CD14-positive monocyte (primary cell): Measurements from ENCODE around the gene CENPP. TPM values are rescaled to one million over a fixed set of nuclear protein-coding genes. Genes with fewer than 3 reads are reported as not detected.

Experiments used
- DNase-seq, 3 donors: peaks; one replicate each; pipeline ENCODE4 v3.0.0-alpha.2; 2011 to 2022
- H2AFZ ChIP-seq: 2 replicates; pipeline ENCODE4 v1.6.0; 2012; ENCODE audit warnings: mild to moderate bottlenecking, low read depth, low read length, inconsistent platforms; ENCODE audit not compliant: insufficient read depth, poor library complexity, severe bottlenecking
- H3K27ac ChIP-seq, 2 donors: 1 replicate in 1 of 2; 2 replicates in 1 of 2; pipeline ENCODE4 v1.5.1; 2012 to 2013; ENCODE audit warnings: low read length in 2 of 2, control low read depth in 1 of 2, inconsistent platforms in 1 of 2, low read depth in 1 of 2, mild to moderate bottlenecking in 1 of 2
- H3K27me3 ChIP-seq, 2 donors: one replicate each; pipeline versions ENCODE4 v1.6.0 to v1.6.1; 2011 to 2013; ENCODE audit warnings: low read length in 2 of 2; ENCODE audit not compliant: control insufficient read depth in 2 of 2, insufficient read depth in 2 of 2
- H3K36me3 ChIP-seq, 2 donors: replicated peaks in 1 of 2; 1 replicate in 1 of 2; 2 replicates in 1 of 2; pipeline versions ENCODE4 v1.5.1 to v1.6.1; 2012 to 2013; ENCODE audit warnings: low read length in 2 of 2, control low read depth in 1 of 2, inconsistent platforms in 1 of 2, mild to moderate bottlenecking in 1 of 2; ENCODE audit not compliant: insufficient read depth in 2 of 2, control insufficient read depth in 1 of 2
- H3K4me1 ChIP-seq, 2 donors: 1 replicate in 1 of 2; 2 replicates in 1 of 2; pipeline versions ENCODE4 v1.5.1 to v1.6.1; 2012 to 2013; ENCODE audit warnings: low read length in 2 of 2, control low read depth in 1 of 2, inconsistent platforms in 1 of 2, mild to moderate bottlenecking in 1 of 2, moderate library complexity in 1 of 2; ENCODE audit not compliant: insufficient read depth in 2 of 2, control insufficient read depth in 1 of 2
- H3K4me2 ChIP-seq: replicated peaks from 2 replicates; pipeline ENCODE3; 2012; ENCODE audit warnings: low read length, moderate library complexity, mild to moderate bottlenecking; ENCODE audit not compliant: poor library complexity, severe bottlenecking; ENCODE audit errors: extremely low read depth
- H3K4me3 ChIP-seq, 3 experiments: fragments of 200-600 bp in 1 of 3; sonication (generic) in 1 of 3; replicated peaks in 1 of 3; 1 replicate in 2 of 3; 2 replicates in 1 of 3; pipeline ENCODE4 v1.5.1; 2011 to 2013; ENCODE audit warnings: low read length in 3 of 3, mild to moderate bottlenecking in 3 of 3, control low read depth in 2 of 3, low read depth in 2 of 3, inconsistent platforms in 1 of 3, moderate library complexity in 1 of 3
- H3K79me2 ChIP-seq: 2 replicates; pipeline ENCODE4 v1.6.0; 2012; ENCODE audit warnings: mild to moderate bottlenecking, control low read depth, inconsistent platforms, low read length, moderate library complexity; ENCODE audit not compliant: insufficient read depth
- H3K9ac ChIP-seq: 2 replicates; pipeline ENCODE4 v1.6.0; 2017; ENCODE audit warnings: low read length, mild to moderate bottlenecking; ENCODE audit not compliant: insufficient read depth, poor library complexity, severe bottlenecking
- H3K9me3 ChIP-seq, 2 donors: replicated peaks in 1 of 2; 1 replicate in 1 of 2; 2 replicates in 1 of 2; pipeline versions ENCODE4 v1.5.1 to v1.6.1; 2012 to 2013; ENCODE audit warnings: low read length in 2 of 2, control low read depth in 1 of 2; ENCODE audit not compliant: control insufficient read depth in 1 of 2, insufficient read depth in 1 of 2
- H4K20me1 ChIP-seq: 2 replicates; pipeline ENCODE4 v1.6.0; 2012; ENCODE audit warnings: mild to moderate bottlenecking, low read length, control low read depth, moderate library complexity; ENCODE audit not compliant: insufficient read depth
- H3K27ac Mint-ChIP-seq, 7 donors: one replicate each; pipeline ENCODE4 v1.8.0; 2020; ENCODE audit warnings: mild to moderate bottlenecking in 7 of 7, mixed read lengths in 7 of 7, moderate library complexity in 6 of 7, inconsistent platforms in 2 of 7
- H3K27me3 Mint-ChIP-seq, 3 donors: one replicate each; pipeline ENCODE4 v1.8.0; 2021 to 2022; ENCODE audit warnings: low read depth in 3 of 3, mild to moderate bottlenecking in 3 of 3, mixed read lengths in 3 of 3, moderate library complexity in 3 of 3, inconsistent platforms in 1 of 3
- H3K36me3 Mint-ChIP-seq, 2 donors: one replicate each; pipeline ENCODE4 v1.8.0; 2020; ENCODE audit warnings: mixed read lengths in 2 of 2, inconsistent platforms in 1 of 2, mild to moderate bottlenecking in 1 of 2
- H3K4me1 Mint-ChIP-seq: one replicate; pipeline ENCODE4 v1.8.0; 2020; ENCODE audit warnings: mild to moderate bottlenecking, mixed read lengths
- H3K4me3 Mint-ChIP-seq, 2 donors: one replicate each; pipeline ENCODE4 v1.8.0; 2020; ENCODE audit warnings: mild to moderate bottlenecking in 2 of 2, mixed read lengths in 2 of 2, moderate library complexity in 1 of 2
- H3K9me3 Mint-ChIP-seq, 7 donors: one replicate each; pipeline ENCODE4 v1.8.0; 2020 to 2022; ENCODE audit warnings: mixed read lengths in 7 of 7, mild to moderate bottlenecking in 6 of 7, moderate library complexity in 6 of 7, inconsistent platforms in 2 of 7
- WGBS: methylation state at CpG from one replicate; pipeline ENCODE4 v1.1.5; 2013; ENCODE audit warnings: missing lambda C conversion rate; ENCODE audit not compliant: insufficient coverage; 5-methylcytosine and 5-hydroxymethylcytosine counted together
- intact Hi-C, 2 donors: fragments of 100-400 bp; cut with micrococcal nuclease; formaldehyde crosslinking; loops; one replicate each; pipeline versions ENCODE4 v1.15.0 to v1.15.1; 2023
- polyA plus RNA-seq, 3 donors: library from polyadenylated mRNA; depleted of rRNA in 1 of 3; unstranded in 2 of 3; stranded (reverse) in 1 of 3; fragments of 300-500 nt in 2 of 3; fragments of >200 nt in 1 of 3; fragmentation: Illumina TruSeq in 2 of 3; gene quantifications; 1 replicate in 2 of 3; 2 replicates in 1 of 3; pipeline ENCODE4 v1.2.3, GENCODE V29; 2012 to 2021
- TF ChIP-seq, protein P1 (sequence below): fragments of 200-600 bp; IDR thresholded peaks from one replicate; pipeline ENCODE4 v1.8.0; 2022; ENCODE audit warnings: antibody characterized with exemption, mild to moderate bottlenecking

The CENPP gene
- polyA plus RNA-seq, 3 donors = 0.50 to 1.1 (median 1.1) TPM

DNA sequence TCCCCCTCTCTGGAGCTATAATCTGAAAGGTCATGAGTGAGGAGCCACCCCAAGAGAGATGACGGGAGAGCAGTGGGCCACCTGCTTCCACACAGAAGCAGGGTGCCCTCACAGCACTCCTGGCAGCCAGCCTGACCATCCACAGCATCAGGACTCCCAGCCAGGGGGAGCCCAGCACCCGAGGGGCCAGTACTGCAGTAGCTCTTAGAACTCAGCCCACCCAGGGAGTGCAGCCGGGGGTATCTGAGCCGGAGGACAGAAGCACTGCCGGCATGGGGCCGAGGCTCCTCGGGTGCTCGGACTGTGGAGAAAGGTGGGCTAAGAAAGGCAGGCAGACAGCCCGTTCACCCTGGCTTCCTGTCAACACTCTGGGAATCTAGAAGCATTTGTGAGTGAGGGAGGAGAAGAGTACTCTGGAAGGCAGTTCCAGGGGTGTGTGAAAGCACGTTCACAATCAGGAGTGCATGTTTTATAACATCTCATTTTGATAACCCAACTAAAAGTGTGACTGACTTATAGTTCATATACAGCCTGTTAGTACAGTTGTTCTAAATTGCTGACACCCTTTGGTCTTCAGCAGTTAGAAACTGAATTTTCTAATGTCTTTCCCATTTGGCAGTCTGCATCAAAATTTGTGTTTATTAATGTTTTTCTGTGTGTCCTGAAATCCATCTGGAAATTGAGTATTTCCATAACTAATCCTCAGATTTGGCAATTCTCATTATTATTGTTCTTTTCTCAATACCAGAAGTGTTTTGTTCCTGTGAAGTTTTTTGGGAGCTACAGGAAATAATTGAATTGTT lies 182.5 kb downstream of the CENPP start:
- Mint-ChIP-seq H3K4me3 (no peak overlapping the region), H3K27me3 (peaks cover 0 to 2% (median 1%) of the 10 kb centered on the region in 3 donors), H3K36me3 (peaks cover 0 to 1% of the 10 kb centered on the region in 2 donors), H3K27ac (peak overlapping the region in 1 of 7 donors; percentile 61), H3K9me3 (no peaks in the 10 kb centered on the region), H3K4me1 (peaks cover 14% of the 10 kb centered on the region)
- WGBS = 91% methylated on average over 9 of the region's 10 CpGs
- Histone ChIP-seq H3K9ac (peak overlapping the region; percentile 20), H3K27ac (no peak overlapping the region), H3K4me1 (no peaks in the 10 kb centered on the region), H3K4me3 (no peak overlapping the region), H3K79me2 (no peaks in the 10 kb centered on the region), H2AFZ (no peak overlapping the region), H4K20me1 (no peaks in the 10 kb centered on the region), H3K27me3 (no peaks in the 10 kb centered on the region), H3K36me3 (no peaks in the 10 kb centered on the region), H3K9me3 (no peaks in the 10 kb centered on the region), H3K4me2 (no peak overlapping the region)
- intact Hi-C loops = no loop called here
- TF ChIP-seq, protein P1, sequence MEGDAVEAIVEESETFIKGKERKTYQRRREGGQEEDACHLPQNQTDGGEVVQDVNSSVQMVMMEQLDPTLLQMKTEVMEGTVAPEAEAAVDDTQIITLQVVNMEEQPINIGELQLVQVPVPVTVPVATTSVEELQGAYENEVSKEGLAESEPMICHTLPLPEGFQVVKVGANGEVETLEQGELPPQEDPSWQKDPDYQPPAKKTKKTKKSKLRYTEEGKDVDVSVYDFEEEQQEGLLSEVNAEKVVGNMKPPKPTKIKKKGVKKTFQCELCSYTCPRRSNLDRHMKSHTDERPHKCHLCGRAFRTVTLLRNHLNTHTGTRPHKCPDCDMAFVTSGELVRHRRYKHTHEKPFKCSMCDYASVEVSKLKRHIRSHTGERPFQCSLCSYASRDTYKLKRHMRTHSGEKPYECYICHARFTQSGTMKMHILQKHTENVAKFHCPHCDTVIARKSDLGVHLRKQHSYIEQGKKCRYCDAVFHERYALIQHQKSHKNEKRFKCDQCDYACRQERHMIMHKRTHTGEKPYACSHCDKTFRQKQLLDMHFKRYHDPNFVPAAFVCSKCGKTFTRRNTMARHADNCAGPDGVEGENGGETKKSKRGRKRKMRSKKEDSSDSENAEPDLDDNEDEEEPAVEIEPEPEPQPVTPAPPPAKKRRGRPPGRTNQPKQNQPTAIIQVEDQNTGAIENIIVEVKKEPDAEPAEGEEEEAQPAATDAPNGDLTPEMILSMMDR = no peak
- DNase-seq = no peak

DNA sequence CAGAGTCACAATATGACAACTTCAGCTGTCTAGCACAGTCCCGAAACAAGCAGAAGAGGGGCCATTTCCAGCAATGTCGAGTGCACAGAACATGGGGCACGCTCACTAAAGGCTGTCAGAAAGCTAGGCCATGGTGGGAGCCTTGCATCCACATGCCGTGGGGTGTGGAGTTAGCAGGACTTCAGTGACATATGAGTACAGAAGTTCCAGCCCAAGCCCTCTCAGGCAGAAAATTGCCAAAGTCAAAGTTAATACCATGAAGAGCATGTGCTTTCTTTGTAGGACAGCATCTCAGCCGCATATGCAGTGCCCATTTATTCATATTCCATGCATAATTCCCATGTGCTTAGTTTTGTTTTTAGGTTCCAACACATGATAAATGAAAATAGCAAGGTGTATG lies 183.3 kb downstream of the CENPP start:
- Histone ChIP-seq H3K27ac (no peak overlapping the region), H3K79me2 (no peaks in the 10 kb centered on the region), H3K4me3 (no peak overlapping the region), H3K4me1 (no peaks in the 10 kb centered on the region), H3K9me3 (no peaks in the 10 kb centered on the region), H3K4me2 (no peak overlapping the region), H3K9ac (no peak overlapping the region), H3K36me3 (no peaks in the 10 kb centered on the region), H3K27me3 (no peaks in the 10 kb centered on the region), H4K20me1 (no peaks in the 10 kb centered on the region), H2AFZ (no peak overlapping the region)
- intact Hi-C loops = no loop called here
- Mint-ChIP-seq H3K4me1 (peaks cover 13% of the 10 kb centered on the region), H3K4me3 (no peak overlapping the region), H3K27me3 (peaks cover 0 to 2% (median 1%) of the 10 kb centered on the region in 3 donors), H3K9me3 (no peaks in the 10 kb centered on the region), H3K36me3 (peaks cover 0 to 1% of the 10 kb centered on the region in 2 donors), H3K27ac (peak overlapping the region in 1 of 7 donors; percentile 41)
- no peak for DNase-seq
- TF ChIP-seq, protein P1 = no peak
- 100% methylated on average over 3 of the region's 5 CpGs for WGBS
